Breast epithelium (tissue), 4 donors: Measurements from ENCODE around the gene PYGB. TPM values are rescaled to one million over a fixed set of nuclear protein-coding genes. Genes with fewer than 3 reads are reported as not detected.

Source experiments
- DNase-seq, 2 donors: peaks; one replicate each; pipeline ENCODE4 v3.0.0-alpha.2; 2019; ENCODE audit warnings: low spot score in 2 of 2
- H3K27ac ChIP-seq, 2 donors: fragments of 200-600 bp; sonication (generic) in 1 of 2; one replicate each; pipeline ENCODE4 v1.5.1; 2016 to 2019; ENCODE audit warnings: mild to moderate bottlenecking in 1 of 2
- H3K27me3 ChIP-seq, 2 donors: fragments of 200-600 bp; sonication (generic) in 1 of 2; one replicate each; pipeline versions ENCODE4 v1.5.1 to v1.6.0; 2017 to 2019; ENCODE audit warnings: control low read depth in 1 of 2, mild to moderate bottlenecking in 1 of 2
- H3K36me3 ChIP-seq: fragments of 200-600 bp; one replicate; pipeline ENCODE4 v1.5.1; 2019
- H3K4me1 ChIP-seq, 2 donors: fragments of 200-600 bp; sonication (generic); one replicate each; pipeline ENCODE4 v1.5.1; 2016 to 2019; ENCODE audit warnings: control low read depth in 1 of 2
- H3K4me3 ChIP-seq, 3 donors: fragments of 200-600 bp; sonication (generic); 1 replicate in 2 of 3; 2 replicates in 1 of 3; pipeline ENCODE4 v1.5.1; 2016 to 2019; ENCODE audit warnings: mild to moderate bottlenecking in 3 of 3, moderate library complexity in 2 of 3
- H3K9me3 ChIP-seq, 2 donors: fragments of 200-600 bp; sonication (generic) in 1 of 2; one replicate each; pipeline ENCODE4 v1.5.1; 2016 to 2019; ENCODE audit warnings: control low read depth in 1 of 2
- POLR2A ChIP-seq: fragments of 450-650 bp; IDR thresholded peaks from one replicate; pipeline ENCODE4 v1.6.1; 2016; ENCODE audit warnings: antibody characterized with exemption, mild to moderate bottlenecking, moderate library complexity
- POLR2AphosphoS5 ChIP-seq, 3 donors: sonication (generic); formaldehyde crosslinking; IDR thresholded peaks; one replicate each; pipeline ENCODE4 v1.6.1; 2017; ENCODE audit warnings: antibody characterized with exemption in 3 of 3
- intact Hi-C: fragments of 100-400 bp; cut with DNase I; formaldehyde crosslinking; loops from one replicate; pipeline ENCODE4 v1.15.1; 2023; ENCODE audit warnings: low total_unique reads
- total RNA-seq, 3 donors: library from RNA; depleted of rRNA; stranded (reverse); fragments of >200 nt; gene quantifications; one replicate each; pipeline ENCODE4 v1.1.0, GENCODE V29; 2016
- TF ChIP-seq, protein P1 (sequence below), 3 donors: fragments of 450-650 bp; IDR thresholded peaks; one replicate each; pipeline ENCODE4 v1.5.1; 2016 to 2017; ENCODE audit warnings: antibody characterized with exemption in 3 of 3, mild to moderate bottlenecking in 3 of 3, moderate library complexity in 3 of 3

The PYGB gene
- total RNA-seq, 3 donors from 2014 or later = 95.7 to 128 (median 121) TPM

GRCh38 chr20:25247000-25247517, 826 bp upstream of the PYGB start:
- intact Hi-C loops = no loop called here
- Histone ChIP-seq H3K27me3 (no peaks in the 10 kb centered on the region), H3K36me3 (no peaks in the 10 kb centered on the region), H3K4me1 (no peaks in the 10 kb centered on the region), H3K27ac (peak overlapping the region; percentile 92 to 95), H3K4me3 (peak overlapping the region; percentile 85 to 99 (median 94)), H3K9me3 (no peaks in the 10 kb centered on the region)
- TF ChIP-seq, protein P1, sequence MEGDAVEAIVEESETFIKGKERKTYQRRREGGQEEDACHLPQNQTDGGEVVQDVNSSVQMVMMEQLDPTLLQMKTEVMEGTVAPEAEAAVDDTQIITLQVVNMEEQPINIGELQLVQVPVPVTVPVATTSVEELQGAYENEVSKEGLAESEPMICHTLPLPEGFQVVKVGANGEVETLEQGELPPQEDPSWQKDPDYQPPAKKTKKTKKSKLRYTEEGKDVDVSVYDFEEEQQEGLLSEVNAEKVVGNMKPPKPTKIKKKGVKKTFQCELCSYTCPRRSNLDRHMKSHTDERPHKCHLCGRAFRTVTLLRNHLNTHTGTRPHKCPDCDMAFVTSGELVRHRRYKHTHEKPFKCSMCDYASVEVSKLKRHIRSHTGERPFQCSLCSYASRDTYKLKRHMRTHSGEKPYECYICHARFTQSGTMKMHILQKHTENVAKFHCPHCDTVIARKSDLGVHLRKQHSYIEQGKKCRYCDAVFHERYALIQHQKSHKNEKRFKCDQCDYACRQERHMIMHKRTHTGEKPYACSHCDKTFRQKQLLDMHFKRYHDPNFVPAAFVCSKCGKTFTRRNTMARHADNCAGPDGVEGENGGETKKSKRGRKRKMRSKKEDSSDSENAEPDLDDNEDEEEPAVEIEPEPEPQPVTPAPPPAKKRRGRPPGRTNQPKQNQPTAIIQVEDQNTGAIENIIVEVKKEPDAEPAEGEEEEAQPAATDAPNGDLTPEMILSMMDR (IDR thresholded peaks at IDR 0.05) = no peak
- TF ChIP-seq POLR2AphosphoS5 (IDR thresholded peaks at IDR 0.05) (no peak), POLR2A (no peak)
- peak in 1 of 2 donors; percentile 37 for DNase-seq

GRCh38 chr20:25247518-25247955, 348 bp upstream of the PYGB start:
- no peak for TF ChIP-seq POLR2A
- TF ChIP-seq, protein P1 (IDR thresholded peaks at IDR 0.05) = no peak
- peak in 2 of 3 donors; percentile 11 to 77 for TF ChIP-seq POLR2AphosphoS5 (IDR thresholded peaks at IDR 0.05)
- Histone ChIP-seq H3K4me1 (no peaks in the 10 kb centered on the region), H3K4me3 (peak overlapping the region; percentile 85 to 99 (median 94)), H3K27me3 (no peaks in the 10 kb centered on the region), H3K27ac (peak overlapping the region; percentile 92 to 95), H3K9me3 (no peaks in the 10 kb centered on the region), H3K36me3 (no peaks in the 10 kb centered on the region)
- intact Hi-C loops = no loop called here
- DNase-seq = peak in 1 of 2 donors; percentile 53

DNA sequence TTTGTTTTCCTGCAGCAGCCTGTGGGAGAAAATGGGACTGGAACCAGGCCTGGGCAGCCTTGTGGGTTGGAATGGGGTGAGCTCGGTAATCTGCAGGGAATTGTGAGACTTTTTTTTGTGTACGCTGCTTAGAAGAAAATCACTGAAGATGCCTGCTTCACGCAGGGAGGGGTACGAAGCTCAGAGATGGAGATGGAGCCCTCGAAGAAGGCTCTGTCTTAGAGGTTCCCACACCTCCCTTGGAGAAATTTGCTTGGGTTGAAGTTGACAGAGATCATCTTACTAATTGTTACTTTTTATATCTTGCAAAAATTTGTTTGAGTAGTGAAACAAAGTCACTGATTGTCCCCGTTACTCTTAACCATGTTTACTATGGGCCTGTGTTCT, 894 bp downstream of the PYGB start:
- Histone ChIP-seq H3K27me3 (no peaks in the 10 kb centered on the region), H3K4me3 (peak overlapping the region; percentile 85 to 99 (median 94)), H3K4me1 (no peaks in the 10 kb centered on the region), H3K9me3 (no peaks in the 10 kb centered on the region), H3K36me3 (no peaks in the 10 kb centered on the region), H3K27ac (peak overlapping the region; percentile 92 to 95)
- DNase-seq = no peak
- TF ChIP-seq POLR2AphosphoS5 (IDR thresholded peaks at IDR 0.05) = no peak
- TF ChIP-seq POLR2A = no peak
- TF ChIP-seq, protein P1 (IDR thresholded peaks at IDR 0.05) = no peak
- intact Hi-C loops = no loop called here

DNA sequence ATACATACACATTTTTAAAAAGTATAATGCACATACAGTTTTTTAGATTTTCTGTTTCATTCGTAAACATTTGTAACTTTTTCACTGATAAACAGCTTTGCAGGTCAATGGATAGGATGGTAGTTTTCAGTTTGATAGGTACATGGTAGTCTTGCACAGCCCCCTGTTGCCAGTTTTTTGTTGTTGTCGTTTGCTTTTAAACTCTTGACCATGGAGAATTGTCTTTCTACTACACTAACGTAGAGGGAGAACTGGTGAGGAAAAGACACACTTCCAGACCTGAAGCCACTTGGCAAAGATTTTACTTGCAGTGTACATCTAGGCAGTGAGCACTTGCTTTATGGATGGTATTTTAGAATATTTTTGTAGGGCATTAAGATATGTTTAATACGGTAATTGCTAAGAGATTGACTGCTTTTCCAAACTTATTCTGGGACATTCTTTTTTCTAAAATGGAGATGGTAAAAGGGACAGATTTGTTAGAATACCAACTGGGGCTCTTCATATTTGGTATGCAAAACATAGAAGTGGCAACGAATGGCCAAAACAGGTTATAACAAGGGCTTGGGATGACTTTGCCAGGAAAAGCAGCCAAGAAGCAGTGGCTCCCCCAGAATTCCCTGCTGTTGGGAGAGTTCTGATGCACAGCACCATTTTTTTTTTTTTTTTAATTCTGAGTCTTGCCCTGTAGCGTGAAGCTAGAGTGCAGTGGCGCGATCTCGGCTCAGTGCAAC, 1.5 kb downstream of the PYGB start:
- DNase-seq = peak in 1 of 2 donors; percentile 58
- Histone ChIP-seq H3K9me3 (no peaks in the 10 kb centered on the region), H3K27me3 (no peaks in the 10 kb centered on the region), H3K4me3 (peak overlapping the region; percentile 85 to 99 (median 94)), H3K4me1 (no peaks in the 10 kb centered on the region), H3K27ac (peak overlapping the region in 1 of 2 donors; percentile 2), H3K36me3 (no peaks in the 10 kb centered on the region)
- TF ChIP-seq, protein P1 (IDR thresholded peaks at IDR 0.05) = no peak
- TF ChIP-seq POLR2AphosphoS5 (IDR thresholded peaks at IDR 0.05) (no peak), POLR2A (no peak)
- intact Hi-C loops = no loop called here

DNA sequence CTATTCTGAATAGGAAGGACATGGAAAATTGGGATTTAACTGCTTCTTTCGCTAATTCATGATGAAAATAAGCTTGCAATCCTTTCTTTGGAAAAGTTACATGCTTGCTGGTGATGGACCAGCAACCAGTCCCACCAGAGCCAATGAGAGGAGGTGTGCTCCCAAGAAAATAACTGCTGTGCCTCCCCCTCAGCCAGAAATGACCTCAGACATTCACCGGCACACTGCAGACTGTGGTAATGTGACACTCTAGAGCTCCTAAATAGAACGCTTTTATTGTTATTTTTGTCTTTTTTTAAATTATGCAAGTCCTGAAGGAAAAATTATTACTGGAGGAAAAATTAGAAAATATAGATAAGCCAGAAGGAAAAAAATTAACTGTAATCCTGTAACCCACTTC, 2.6 kb downstream of the PYGB start:
- Histone ChIP-seq H3K36me3 (no peaks in the 10 kb centered on the region), H3K27ac (no peak overlapping the region), H3K27me3 (no peaks in the 10 kb centered on the region), H3K4me1 (no peaks in the 10 kb centered on the region), H3K4me3 (peak overlapping the region in 2 of 3 donors; percentile 94 to 99), H3K9me3 (no peaks in the 10 kb centered on the region)
- TF ChIP-seq, protein P1 (IDR thresholded peaks at IDR 0.05) = no peak
- TF ChIP-seq POLR2A (no peak), POLR2AphosphoS5 (IDR thresholded peaks at IDR 0.05) (no peak)
- intact Hi-C loops = no loop called here
- DNase-seq = peak in 1 of 2 donors; percentile 11
